Measurements from ENCODE around the gene RAD51AP1. TPM values are rescaled to one million over a fixed set of nuclear protein-coding genes. Genes with fewer than 3 reads are reported as not detected.
"Not testable (repeated sequence)": the region's sequence is repeated elsewhere in the genome, so short reads cannot be mapped to it uniquely, and the experiment has no call there.

The RAD51AP1 gene
- polyA plus RNA-seq, 3 donors, result 1.0 to 1.4 (median 1.3) TPM

DNA sequence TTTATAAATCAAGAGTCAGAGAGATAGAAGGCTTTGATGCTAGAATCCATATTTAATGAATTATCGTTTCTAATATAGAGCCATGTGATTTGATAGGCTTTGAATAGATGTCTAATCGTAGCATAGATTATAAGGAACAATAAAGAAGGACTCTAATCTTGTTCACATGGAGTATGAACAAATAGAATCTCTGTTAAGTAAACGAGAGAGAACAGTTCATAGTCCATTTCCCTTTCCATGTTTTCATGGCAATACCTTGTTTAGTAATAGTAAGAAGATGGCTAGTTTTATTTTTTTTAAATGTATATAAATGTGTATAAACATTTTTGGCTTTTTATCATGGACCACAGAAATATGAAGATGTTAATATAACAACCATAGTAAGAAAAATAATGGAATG, 32.3 kb upstream of the RAD51AP1 start:
- TF ChIP-seq, protein P1, sequence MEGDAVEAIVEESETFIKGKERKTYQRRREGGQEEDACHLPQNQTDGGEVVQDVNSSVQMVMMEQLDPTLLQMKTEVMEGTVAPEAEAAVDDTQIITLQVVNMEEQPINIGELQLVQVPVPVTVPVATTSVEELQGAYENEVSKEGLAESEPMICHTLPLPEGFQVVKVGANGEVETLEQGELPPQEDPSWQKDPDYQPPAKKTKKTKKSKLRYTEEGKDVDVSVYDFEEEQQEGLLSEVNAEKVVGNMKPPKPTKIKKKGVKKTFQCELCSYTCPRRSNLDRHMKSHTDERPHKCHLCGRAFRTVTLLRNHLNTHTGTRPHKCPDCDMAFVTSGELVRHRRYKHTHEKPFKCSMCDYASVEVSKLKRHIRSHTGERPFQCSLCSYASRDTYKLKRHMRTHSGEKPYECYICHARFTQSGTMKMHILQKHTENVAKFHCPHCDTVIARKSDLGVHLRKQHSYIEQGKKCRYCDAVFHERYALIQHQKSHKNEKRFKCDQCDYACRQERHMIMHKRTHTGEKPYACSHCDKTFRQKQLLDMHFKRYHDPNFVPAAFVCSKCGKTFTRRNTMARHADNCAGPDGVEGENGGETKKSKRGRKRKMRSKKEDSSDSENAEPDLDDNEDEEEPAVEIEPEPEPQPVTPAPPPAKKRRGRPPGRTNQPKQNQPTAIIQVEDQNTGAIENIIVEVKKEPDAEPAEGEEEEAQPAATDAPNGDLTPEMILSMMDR (IDR thresholded peaks at IDR 0.05), result no peak
- no peak overlapping the region for H3K4me3 Mint-ChIP-seq
- H3K36me3 ChIP-seq (replicated peaks in 1 of 2; ENCODE audit: control insufficient read depth in 1 of 2, insufficient read depth in 2 of 2, low read length in 2 of 2), result peaks cover 38 to 54% of the 10 kb centered on the region in 2 donors
- peaks cover 43 to 48% of the 10 kb centered on the region in 2 donors for H3K36me3 Mint-ChIP-seq
- no peak overlapping the region for H3K4me3 ChIP-seq (replicated peaks in 1 of 3; ENCODE audit: low read depth in 2 of 3, low read length in 3 of 3)
- H3K9me3 ChIP-seq (replicated peaks in 1 of 2; ENCODE audit: control insufficient read depth in 1 of 2, insufficient read depth in 1 of 2, low read length in 2 of 2), result no peaks in the 10 kb centered on the region
- H3K27ac ChIP-seq (ENCODE audit: low read depth in 1 of 2, low read length in 2 of 2), result no peak overlapping the region
- H3K79me2 ChIP-seq (ENCODE audit: insufficient read depth, low read length), result no peaks in the 10 kb centered on the region
- H3K4me2 ChIP-seq (replicated peaks; ENCODE audit: extremely low read depth, low read length, poor library complexity, severe bottlenecking), result no peak overlapping the region
- peaks cover 3% of the 10 kb centered on the region for H3K4me1 Mint-ChIP-seq
- DNase-seq, result no peak
- H3K9ac ChIP-seq (ENCODE audit: insufficient read depth, low read length, poor library complexity, severe bottlenecking), result no peak overlapping the region
- H3K9me3 Mint-ChIP-seq, result no peaks in the 10 kb centered on the region
- H2AFZ ChIP-seq (ENCODE audit: insufficient read depth, low read depth, low read length, poor library complexity, severe bottlenecking), result no peak overlapping the region
- intact Hi-C loops (cut with micrococcal nuclease), result no loop called here
- 100% methylated on average over 1 of the region's 3 CpGs for WGBS (ENCODE audit: insufficient coverage)
- no peaks in the 10 kb centered on the region for H3K4me1 ChIP-seq (ENCODE audit: control insufficient read depth in 1 of 2, insufficient read depth in 2 of 2, low read length in 2 of 2)
- H3K27ac Mint-ChIP-seq, result no peak overlapping the region
- no peaks in the 10 kb centered on the region for H3K27me3 ChIP-seq (ENCODE audit: control insufficient read depth in 2 of 2, insufficient read depth in 2 of 2, low read length in 2 of 2)
- no peaks in the 10 kb centered on the region for H3K27me3 Mint-ChIP-seq (ENCODE audit: low read depth in 3 of 3)
- no peaks in the 10 kb centered on the region for H4K20me1 ChIP-seq (ENCODE audit: insufficient read depth, low read length)

DNA sequence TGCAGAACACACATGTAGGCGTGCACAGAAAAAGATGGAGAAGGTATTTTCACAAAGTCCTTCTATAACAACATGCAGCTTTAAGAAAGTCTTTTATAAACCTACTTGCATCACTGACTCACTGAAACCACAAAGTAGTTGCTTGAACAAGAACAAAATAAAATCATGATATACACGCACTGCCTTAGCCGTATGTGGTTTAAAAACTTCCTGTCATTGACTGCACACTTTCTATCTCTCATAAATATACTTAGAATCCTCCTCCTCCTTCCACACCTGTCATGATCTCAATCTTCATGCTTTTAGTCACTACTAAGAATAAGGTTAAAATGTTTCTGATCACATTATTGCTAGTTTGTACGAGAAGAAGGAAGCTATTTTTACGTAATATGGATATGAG, 31.8 kb upstream of the RAD51AP1 start:
- TF ChIP-seq, protein P1 (IDR thresholded peaks at IDR 0.05), result no peak
- Histone ChIP-seq H2AFZ (ENCODE audit: insufficient read depth, low read depth, low read length, poor library complexity, severe bottlenecking) (no peak overlapping the region), H3K9ac (ENCODE audit: insufficient read depth, low read length, poor library complexity, severe bottlenecking) (no peak overlapping the region), H3K4me2 (replicated peaks; ENCODE audit: extremely low read depth, low read length, poor library complexity, severe bottlenecking) (no peak overlapping the region), H4K20me1 (ENCODE audit: insufficient read depth, low read length) (no peaks in the 10 kb centered on the region), H3K9me3 (replicated peaks in 1 of 2; ENCODE audit: control insufficient read depth in 1 of 2, insufficient read depth in 1 of 2, low read length in 2 of 2) (no peaks in the 10 kb centered on the region), H3K79me2 (ENCODE audit: insufficient read depth, low read length) (no peaks in the 10 kb centered on the region), H3K4me3 (replicated peaks in 1 of 3; ENCODE audit: low read depth in 2 of 3, low read length in 3 of 3) (no peak overlapping the region), H3K4me1 (ENCODE audit: control insufficient read depth in 1 of 2, insufficient read depth in 2 of 2, low read length in 2 of 2) (no peaks in the 10 kb centered on the region), H3K36me3 (replicated peaks in 1 of 2; ENCODE audit: control insufficient read depth in 1 of 2, insufficient read depth in 2 of 2, low read length in 2 of 2) (peaks cover 38 to 51% of the 10 kb centered on the region in 2 donors), H3K27ac (ENCODE audit: low read depth in 1 of 2, low read length in 2 of 2) (no peak overlapping the region), H3K27me3 (ENCODE audit: control insufficient read depth in 2 of 2, insufficient read depth in 2 of 2, low read length in 2 of 2) (no peaks in the 10 kb centered on the region)
- H3K4me3 Mint-ChIP-seq, result no peak overlapping the region
- peaks cover 40 to 46% of the 10 kb centered on the region in 2 donors for H3K36me3 Mint-ChIP-seq
- H3K9me3 Mint-ChIP-seq, result no peaks in the 10 kb centered on the region
- no peak for DNase-seq
- no peaks in the 10 kb centered on the region for H3K27me3 Mint-ChIP-seq (ENCODE audit: low read depth in 3 of 3)
- no peak overlapping the region for H3K27ac Mint-ChIP-seq
- WGBS (ENCODE audit: insufficient coverage), result no CpG with 5 or more reads among the region's 5 CpGs
- H3K4me1 Mint-ChIP-seq, result peaks cover 3% of the 10 kb centered on the region
- intact Hi-C loops (cut with micrococcal nuclease), result no loop called here

DNA sequence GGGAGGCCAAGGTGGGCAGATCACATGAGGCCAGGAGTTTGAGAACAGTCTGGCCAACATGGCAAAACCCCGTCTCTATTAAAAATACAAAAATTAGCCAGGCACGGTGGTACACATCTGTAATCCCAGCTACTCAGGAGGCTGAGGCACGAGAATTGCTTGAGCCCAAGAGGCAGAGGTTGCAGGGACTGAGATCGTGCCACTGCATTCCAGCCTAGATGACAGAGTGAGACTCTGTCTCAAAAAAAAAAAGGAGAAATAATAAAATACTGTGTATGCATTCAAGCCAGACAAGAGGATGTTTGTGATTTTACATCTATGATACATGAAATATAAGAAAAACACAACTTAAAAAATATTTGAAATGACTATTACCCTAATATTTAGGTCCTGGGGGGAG, 30.2 kb upstream of the RAD51AP1 start:
- H2AFZ ChIP-seq (ENCODE audit: insufficient read depth, low read depth, low read length, poor library complexity, severe bottlenecking); H3K4me3 ChIP-seq (replicated peaks in 1 of 3; ENCODE audit: low read depth in 2 of 3, low read length in 3 of 3); H3K79me2 ChIP-seq (ENCODE audit: insufficient read depth, low read length); H3K9ac ChIP-seq (ENCODE audit: insufficient read depth, low read length, poor library complexity, severe bottlenecking); H3K27me3 ChIP-seq (ENCODE audit: control insufficient read depth in 2 of 2, insufficient read depth in 2 of 2, low read length in 2 of 2); H3K9me3 Mint-ChIP-seq; DNase-seq; H3K27me3 Mint-ChIP-seq (ENCODE audit: low read depth in 3 of 3); H3K9me3 ChIP-seq (replicated peaks in 1 of 2; ENCODE audit: control insufficient read depth in 1 of 2, insufficient read depth in 1 of 2, low read length in 2 of 2); H3K27ac ChIP-seq (ENCODE audit: low read depth in 1 of 2, low read length in 2 of 2); H3K4me1 Mint-ChIP-seq; intact Hi-C loops (cut with micrococcal nuclease); H4K20me1 ChIP-seq (ENCODE audit: insufficient read depth, low read length); H3K4me1 ChIP-seq (ENCODE audit: control insufficient read depth in 1 of 2, insufficient read depth in 2 of 2, low read length in 2 of 2); H3K4me3 Mint-ChIP-seq; H3K4me2 ChIP-seq (replicated peaks; ENCODE audit: extremely low read depth, low read length, poor library complexity, severe bottlenecking): not testable (repeated sequence)
- H3K36me3 Mint-ChIP-seq, result peaks cover 26 to 33% of the 10 kb centered on the region in 2 donors
- H3K36me3 ChIP-seq (replicated peaks in 1 of 2; ENCODE audit: control insufficient read depth in 1 of 2, insufficient read depth in 2 of 2, low read length in 2 of 2), result peaks cover 23 to 35% of the 10 kb centered on the region in 2 donors
- WGBS (ENCODE audit: insufficient coverage), result 87% methylated on average over 3 of the region's 4 CpGs
- H3K27ac Mint-ChIP-seq, result peak overlapping the region in 1 of 7 donors; percentile 46
